NCI-H1436 treated with DMSO at 0.1 percent for 48 hours (cell line): ENCODE measurements around the gene TMOD4.
"Not testable (repeated sequence)": the region's sequence is repeated elsewhere in the genome, so short reads cannot be mapped to it uniquely, and the experiment has no call there.

ENCODE experiments used
- DNase-seq: peaks from one replicate; lab custom pipeline; 2025; lab: John Stamatoyannopoulos, UW

Gene TMOD4

GRCh38 chr1:151175863-151176262 is at the start of gene TMOD4:
TSS of gene TMOD4 (minus strand) at chr1:151175981. CDS start at chr1:151174875, 1,106 bp downstream.
- DNase-seq = no peak

GRCh38 chr1:151222130-151222529 is 46.3 kb upstream of the TMOD4 start:
- DNase-seq = no peak

DNA sequence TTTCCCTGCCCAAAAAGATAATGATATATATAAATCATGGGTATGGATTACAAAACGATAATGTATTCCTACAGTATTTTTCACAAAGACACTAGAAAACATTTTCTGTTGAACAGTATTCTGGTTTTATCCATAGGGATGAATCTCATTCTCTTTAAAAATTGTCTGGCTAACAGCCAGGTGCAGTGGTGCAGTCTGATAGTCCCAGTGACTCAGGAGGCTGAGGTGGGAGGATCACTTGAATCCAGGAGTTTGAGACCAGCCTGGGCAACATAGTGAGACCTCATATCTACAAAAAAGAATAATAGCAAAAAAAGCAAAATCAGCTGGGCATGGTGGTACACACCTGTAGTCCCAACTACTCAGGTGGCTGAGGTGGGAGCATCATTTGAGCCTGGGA is 45.8 kb upstream of the TMOD4 start:
- no peak for DNase-seq

GRCh38 chr1:151213560-151213959 is 37.8 kb upstream of the TMOD4 start:
- no peak for DNase-seq

GRCh38 chr1:151211972-151212705 is 36.4 kb upstream of the TMOD4 start:
- no peak for DNase-seq

DNA sequence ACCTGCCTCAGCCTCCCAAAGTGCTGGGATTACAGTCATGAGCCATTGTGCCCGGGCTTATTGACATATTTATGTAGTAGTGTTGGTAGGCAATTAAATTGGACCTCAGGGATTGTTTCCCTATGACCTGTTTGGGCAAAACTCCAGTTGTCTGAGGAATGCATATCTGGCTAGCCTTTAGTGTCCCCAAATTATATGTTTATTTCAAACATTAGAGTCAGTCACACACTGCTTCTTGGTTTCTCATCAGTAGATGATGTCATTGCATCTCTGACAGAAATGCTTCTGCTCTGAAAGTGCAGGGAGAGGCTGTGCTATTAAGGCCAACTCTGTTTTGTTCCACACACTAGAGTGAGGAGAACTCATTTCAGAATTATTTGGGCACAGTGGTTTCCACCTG is 35.0 kb upstream of the TMOD4 start:
- DNase-seq = no peak

- DNase-seq = not testable (repeated sequence)
Measured at GRCh38 chr1:151205381-151205965, 29.7 kb upstream of the TMOD4 start.

DNA sequence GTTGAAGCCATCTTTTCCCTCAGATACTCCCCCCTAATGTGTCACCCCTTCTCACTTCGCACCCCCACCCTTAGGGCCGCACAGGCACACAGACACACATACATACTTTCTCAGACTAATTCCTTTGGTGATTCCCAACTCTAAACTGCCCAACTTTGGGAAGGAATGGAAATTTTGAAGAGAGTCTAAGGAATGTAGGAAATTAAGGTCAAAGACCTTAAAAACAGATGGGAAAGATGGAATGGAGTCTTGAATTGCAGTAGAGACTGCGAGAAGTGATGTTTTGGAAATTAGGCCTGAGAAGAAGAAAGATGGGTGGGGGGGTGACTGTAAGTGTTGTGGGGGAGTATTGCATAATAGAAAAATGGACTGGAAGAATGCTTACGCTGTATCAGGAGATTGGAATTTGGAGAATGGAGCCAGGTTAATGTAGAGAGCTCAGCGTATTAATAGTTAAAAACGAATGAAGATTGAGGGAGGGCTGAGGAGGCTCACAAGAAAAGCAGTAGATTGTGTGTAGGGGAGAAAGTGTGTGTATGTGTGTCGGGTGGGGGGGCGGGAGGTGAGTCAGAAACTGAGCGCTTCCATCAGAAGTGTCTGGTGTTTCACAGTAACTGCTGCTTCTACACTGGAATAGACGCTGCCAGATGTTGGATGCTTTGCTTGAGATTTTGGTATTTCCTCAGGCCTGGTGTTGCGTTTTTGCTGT is 24.2 kb upstream of the TMOD4 start:
- DNase-seq = no peak

GRCh38 chr1:151198254-151199127 is 22.7 kb upstream of the TMOD4 start, which contains the start of gene PIP5K1A:
TSS of gene PIP5K1A (plus strand) at chr1:151198552. CDS start at chr1:151198997, 445 bp downstream.
- DNase-seq = peak; percentile 92

DNA sequence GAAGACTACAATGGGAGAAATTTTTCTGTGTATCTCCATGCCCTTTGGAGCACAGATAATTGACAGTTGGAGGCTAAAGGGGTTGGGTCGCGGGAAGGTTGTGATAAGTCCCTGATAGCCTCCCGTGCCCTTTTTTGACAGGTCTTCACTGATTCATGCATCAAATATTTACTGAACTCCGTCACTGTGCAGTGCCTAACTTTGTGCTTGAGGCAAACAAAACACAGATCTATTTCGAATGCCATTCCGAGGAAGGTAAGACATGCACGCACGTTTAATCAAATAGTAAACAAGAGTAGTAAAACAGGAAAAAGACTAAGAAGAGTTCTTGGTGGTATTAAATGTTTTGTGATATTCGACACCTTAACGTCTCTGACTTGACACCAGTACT is 22.1 kb upstream of the TMOD4 start:
- no peak for DNase-seq

DNA sequence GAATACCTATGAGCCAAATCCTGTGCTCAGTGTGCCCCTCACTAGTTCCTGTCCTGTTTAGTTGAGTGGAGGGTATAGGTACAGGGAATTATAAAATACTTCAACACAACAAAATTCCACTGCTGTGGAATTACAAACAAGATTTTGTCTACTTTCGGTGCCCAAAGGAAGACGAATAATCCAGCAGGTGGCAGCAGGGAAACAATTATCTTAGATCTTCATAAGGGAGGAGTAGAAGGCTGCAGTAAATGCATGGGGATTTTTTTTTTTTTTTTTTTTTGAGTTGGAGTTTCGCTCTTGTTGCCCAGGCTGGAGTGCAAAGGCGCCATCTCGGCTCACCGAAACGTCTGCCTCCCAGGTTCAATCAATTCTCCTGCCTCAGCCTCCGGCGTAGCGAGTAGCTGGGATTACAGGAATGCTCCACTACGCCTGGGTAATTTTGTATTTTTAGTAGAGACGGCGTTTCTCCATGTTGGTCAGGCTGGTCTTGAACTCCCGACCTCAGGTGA is 20.6 kb upstream of the TMOD4 start:
- DNase-seq = peak; percentile 24

GRCh38 chr1:151194894-151195594 is 19.3 kb upstream of the TMOD4 start:
- DNase-seq = not testable (repeated sequence)

GRCh38 chr1:151193856-151194255 is 18.1 kb upstream of the TMOD4 start:
- no peak for DNase-seq

GRCh38 chr1:151193304-151193703 is 17.5 kb upstream of the TMOD4 start:
- no peak for DNase-seq

DNA sequence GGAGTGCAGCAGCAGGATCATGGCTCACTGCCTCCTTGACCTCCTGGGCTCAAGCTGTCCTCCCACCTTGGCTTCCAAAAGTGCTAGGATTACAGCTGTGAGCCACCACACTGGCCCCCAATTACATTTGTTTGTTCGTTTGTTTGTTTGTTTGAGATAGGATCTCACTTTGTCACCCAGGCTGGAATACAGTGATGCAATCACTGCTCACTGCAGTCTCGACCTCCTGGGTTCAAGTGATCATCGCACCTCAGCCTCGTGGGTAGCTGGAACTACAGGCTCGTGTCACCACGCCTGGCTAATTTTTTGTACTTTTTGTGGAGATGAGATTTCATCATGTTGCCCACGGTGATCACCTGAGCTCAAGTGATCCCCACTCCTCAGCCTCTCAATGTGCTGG is 16.3 kb upstream of the TMOD4 start:
- DNase-seq = no peak

DNA sequence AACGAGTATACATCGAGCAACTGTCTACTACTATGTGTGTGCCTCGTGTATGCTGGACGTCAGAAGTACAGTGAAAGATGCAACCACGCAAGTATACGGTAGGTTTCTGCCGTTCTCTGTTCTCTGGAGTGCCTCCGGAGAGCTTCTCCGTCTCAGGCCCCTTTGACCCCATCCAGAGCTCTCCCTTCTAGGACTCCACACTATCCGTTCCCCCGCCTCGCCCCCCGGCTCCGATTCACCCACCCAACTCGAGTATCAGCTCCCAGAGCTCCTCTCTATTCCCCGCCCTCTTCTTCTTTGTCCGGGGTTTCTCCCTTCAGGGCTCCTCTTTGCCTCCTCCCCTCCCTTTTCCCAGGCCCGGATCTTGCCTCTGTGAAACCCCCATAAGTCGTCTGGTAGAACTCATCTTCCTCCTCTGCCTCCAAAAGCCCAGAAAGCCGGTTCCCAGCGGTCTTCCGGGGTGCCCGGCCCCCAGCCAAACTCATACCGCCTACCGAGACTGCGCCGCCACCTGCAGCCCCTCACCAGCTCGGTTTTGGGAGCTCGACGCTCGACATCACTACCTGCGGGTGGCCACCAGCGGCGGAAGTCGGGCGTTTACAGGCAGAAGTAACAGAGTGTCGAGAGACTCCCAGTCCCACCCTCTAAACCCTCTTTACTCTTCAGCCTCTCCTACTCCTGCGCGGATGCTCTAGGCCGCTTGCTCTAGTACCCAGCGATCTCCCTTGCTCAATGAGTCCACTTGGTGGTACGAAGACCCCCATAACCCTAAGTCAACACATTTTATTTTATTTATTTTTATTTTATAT is 14.1 kb upstream of the TMOD4 start, which contains the start of gene VPS72:
Gene VPS72 (minus strand): TSS at position 561 of the 809 bp plus-strand sequence. CDS start 76 bp downstream, at position 485.
- peak; percentile 73 for DNase-seq

DNA sequence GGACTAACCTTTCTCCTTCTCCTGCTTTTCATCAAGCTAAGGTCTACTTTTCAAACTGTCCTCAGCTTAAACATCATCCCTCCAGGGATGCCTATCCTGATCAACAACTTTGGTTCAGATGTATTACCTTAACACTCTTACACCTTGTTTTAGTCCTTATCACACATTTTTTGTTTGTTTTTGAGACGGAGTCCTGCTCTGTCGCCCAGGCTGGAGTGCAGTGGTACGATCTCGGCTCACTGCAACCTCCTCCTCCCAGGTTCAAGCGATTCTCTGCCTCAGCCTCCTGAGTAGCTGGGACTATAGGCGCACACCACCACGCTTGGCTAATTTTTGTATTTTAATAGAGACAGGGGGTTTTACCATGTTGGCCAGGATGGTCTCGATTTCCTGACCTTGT is 12.9 kb upstream of the TMOD4 start:
- not testable (repeated sequence) for DNase-seq

GRCh38 chr1:151187205-151187604 is 11.4 kb upstream of the TMOD4 start:
- no peak for DNase-seq

- DNase-seq = no peak
Measured at GRCh38 chr1:151184211-151184610, 8.4 kb upstream of the TMOD4 start.

DNA sequence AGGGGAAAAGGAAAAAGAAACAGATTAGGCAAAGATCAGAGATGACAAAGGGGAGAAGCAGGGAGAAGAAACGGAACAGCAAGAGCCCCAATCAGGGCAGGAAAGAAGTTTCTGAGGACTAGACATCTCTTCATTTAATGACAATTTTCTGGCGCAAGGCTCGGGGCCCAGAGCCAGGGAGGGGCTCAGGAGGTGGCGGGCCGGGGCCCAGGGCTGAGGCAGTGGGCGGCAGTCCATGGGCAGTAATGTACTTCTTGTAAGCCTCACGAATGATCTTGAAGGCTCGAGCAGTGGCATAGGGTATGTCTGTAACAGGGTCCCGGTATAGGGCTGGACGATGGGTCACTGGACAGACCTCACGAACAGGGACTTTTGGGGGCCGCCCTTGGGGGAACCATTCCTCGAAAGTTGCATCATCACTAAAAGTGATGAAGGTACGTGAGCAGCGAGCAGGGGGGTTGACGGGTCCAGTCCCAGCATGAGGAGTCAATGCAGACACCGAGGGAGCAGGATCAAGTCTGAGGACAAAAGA is 799 bp upstream of the TMOD4 start:
- no peak for DNase-seq
